Stimulated activated naive CD8-positive, alpha-beta T cell treated with anti-CD3 and anti-CD28 coated beads, Interleukin-15, Interleukin-2, amounts not matched to agents 100 ng/mL and 50 ng/mL, for 24 hours (primary cell): ENCODE results near the gene HP1BP3.

Experiments
- H3K27ac Mint-ChIP-seq: one replicate; pipeline ENCODE4 v1.8.0; 2021; ENCODE audit warnings: mild to moderate bottlenecking, mixed read lengths
- H3K27me3 Mint-ChIP-seq: one replicate; pipeline ENCODE4 v1.8.0; 2021; ENCODE audit warnings: mixed read lengths
- H3K36me3 Mint-ChIP-seq: one replicate; pipeline ENCODE4 v1.8.0; 2021; ENCODE audit warnings: low read depth, mixed read lengths
- H3K4me1 Mint-ChIP-seq: one replicate; pipeline ENCODE4 v1.8.0; 2021; ENCODE audit warnings: low read depth, mixed read lengths
- H3K4me3 Mint-ChIP-seq: one replicate; pipeline ENCODE4 v1.8.0; 2021; ENCODE audit warnings: mild to moderate bottlenecking, mixed read lengths
- H3K9me3 Mint-ChIP-seq: one replicate; pipeline ENCODE4 v1.8.0; 2021; ENCODE audit warnings: mixed read lengths

Gene HP1BP3

DNA sequence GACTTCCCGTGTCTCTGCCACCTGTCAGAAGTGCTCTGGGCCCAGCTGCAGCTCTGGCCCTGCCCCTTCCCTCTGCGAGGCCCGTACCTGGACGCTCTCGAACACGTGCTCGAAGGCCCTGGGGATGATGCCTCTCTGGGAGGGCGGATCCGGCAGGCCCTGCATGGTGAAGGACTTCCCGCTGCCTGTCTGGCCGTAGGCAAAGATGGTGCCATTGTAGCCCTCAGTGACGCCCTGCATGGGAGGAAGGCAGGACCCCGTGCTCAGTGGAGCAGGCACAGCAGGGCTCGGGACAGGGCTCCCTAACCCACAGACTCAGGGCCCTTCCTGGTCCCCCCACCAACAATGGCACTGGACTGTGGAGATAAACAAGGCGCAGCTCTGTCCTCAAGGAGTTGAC is 71.7 kb downstream of the HP1BP3 start:
- Mint-ChIP-seq H3K27me3 (peaks cover 28% of the 10 kb centered on the region), H3K4me3 (no peak overlapping the region), H3K4me1 (peaks cover 4% of the 10 kb centered on the region), H3K27ac (no peak overlapping the region), H3K9me3 (no peaks in the 10 kb centered on the region), H3K36me3 (no peaks in the 10 kb centered on the region)

DNA sequence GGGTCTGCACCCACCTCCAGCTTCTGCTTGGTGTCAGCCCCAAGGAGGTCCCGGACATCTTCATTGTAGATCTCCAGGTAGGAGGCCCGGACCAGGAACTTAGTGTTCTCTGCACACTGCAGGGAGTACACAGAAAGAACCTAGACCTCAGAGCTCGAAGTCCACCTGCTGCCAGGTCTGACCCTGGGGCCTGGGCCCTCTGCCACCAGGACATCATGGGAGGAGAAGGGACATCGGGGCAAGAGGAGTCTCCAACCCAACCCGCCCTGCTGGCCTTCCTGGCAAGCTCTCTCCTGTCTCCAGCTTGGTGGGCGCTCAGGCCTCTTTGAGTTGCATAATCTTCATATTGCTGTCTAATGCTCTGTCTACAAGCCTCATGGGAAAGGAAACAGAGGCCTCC is 73.7 kb downstream of the HP1BP3 start:
- Mint-ChIP-seq H3K27me3 (peaks cover 23% of the 10 kb centered on the region), H3K4me1 (peaks cover 4% of the 10 kb centered on the region), H3K9me3 (no peaks in the 10 kb centered on the region), H3K27ac (no peak overlapping the region), H3K4me3 (no peak overlapping the region), H3K36me3 (no peaks in the 10 kb centered on the region)

DNA sequence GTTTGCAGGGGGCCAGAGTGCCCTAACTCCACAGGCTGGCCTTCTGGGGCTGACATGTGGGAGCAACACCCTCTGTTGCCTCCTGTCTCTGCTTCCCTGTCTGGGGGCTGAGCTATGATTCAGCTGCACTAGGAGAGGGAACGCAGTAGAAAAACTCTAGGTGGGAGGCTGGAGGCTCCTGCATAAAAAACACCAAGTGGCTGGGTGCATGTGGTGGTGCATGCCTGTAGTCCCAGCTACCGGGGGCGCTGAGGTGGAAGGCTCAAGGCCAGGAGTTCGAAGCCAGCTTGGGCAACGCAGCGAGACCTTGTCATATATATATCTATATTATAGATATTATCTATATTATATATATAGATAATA is 74.9 kb downstream of the HP1BP3 start:
- no peak overlapping the region for H3K4me3 Mint-ChIP-seq
- no peaks in the 10 kb centered on the region for H3K9me3 Mint-ChIP-seq
- no peak overlapping the region for H3K27ac Mint-ChIP-seq
- peaks cover 20% of the 10 kb centered on the region for H3K27me3 Mint-ChIP-seq
- peaks cover 4% of the 10 kb centered on the region for H3K4me1 Mint-ChIP-seq
- H3K36me3 Mint-ChIP-seq = no peaks in the 10 kb centered on the region

DNA sequence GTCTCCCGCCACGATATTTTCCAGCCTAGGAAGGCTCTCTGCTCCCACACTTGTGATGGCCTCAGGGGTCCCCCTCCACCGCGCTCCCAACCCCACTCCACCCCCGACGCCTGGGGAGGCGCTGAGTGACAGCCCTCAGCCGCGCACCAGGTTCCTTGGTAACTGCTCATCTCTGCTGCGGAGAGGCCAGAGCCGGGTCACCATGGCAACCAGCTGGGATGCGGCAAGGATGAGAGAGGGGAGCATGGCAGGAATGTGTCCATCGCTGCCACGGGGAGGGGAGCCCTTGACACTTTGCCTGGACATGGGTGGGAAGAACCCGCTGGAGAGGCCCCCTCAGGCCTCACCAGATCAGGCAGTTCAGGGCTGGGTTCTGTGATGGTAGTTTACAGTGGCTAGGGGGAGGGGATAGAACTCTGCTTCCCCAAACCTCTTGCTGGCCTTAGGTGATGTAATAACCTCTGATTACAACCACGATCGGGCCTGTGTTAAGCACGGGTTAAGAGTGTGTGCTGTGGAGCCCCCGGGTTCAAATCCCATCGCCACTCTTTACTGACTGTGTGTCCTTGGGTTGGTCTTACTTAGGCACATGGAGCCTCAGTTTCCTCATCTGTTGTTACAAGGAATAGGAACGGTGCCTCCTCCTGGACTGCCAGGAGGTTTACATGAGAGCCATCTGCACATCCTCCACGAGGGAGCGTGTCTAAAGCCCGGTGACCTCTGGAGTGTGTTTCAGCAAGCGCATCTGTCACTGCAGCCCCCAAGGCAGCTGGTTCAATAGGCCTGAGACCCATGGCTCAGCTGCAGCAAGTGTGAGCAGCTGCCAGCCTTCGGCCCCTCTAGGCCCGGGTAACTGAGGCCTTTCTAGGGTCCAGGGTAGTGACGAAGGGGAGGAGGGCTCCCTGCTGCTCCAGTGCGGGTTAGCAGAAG is 75.6 kb downstream of the HP1BP3 start:
- H3K27me3 Mint-ChIP-seq = peaks cover 15% of the 10 kb centered on the region
- no peaks in the 10 kb centered on the region for H3K36me3 Mint-ChIP-seq
- no peak overlapping the region for H3K27ac Mint-ChIP-seq
- H3K9me3 Mint-ChIP-seq = no peaks in the 10 kb centered on the region
- no peak overlapping the region for H3K4me3 Mint-ChIP-seq
- no peaks in the 10 kb centered on the region for H3K4me1 Mint-ChIP-seq

DNA sequence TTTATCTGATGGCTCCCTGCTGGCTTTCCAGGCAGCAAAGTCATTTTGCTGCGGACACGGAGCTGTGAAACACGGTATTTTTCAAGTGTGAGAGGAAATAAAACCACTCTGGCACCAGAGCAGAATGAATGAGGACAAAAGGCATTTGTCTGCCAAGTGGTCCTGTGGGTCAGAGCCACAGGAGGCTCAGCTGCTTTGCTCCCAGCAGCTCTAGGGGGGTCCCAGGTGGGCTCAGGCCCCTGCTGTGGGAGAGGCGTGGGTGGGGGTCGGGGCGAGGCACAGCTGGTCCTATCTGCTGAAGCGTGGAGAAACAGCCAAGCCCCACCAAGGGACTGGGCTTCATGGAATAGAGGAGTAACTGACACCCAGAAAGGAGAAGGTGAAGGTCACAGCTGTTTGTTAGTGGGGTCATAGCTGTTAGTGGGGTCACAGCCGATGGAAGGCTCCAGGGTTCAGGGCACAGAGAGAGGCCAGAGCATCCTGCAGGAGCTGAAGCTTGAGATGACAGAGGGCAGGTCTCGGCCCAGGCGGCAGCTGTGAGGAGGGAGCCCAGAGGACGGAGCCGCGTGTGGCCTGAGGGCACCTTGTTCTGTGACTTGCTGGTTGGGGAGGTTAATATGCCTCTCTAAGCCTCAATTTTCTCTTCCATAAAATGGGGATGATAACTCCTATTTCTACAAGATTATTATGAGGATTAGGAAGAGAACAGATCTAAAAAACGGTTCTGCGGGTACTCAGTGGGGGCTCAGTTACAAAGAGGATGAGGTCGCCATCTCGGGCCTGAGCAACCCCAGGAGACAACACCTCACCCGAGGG is 76.4 kb downstream of the HP1BP3 start:
- H3K4me3 Mint-ChIP-seq = no peak overlapping the region
- no peaks in the 10 kb centered on the region for H3K9me3 Mint-ChIP-seq
- peaks cover 9% of the 10 kb centered on the region for H3K27me3 Mint-ChIP-seq
- H3K27ac Mint-ChIP-seq = no peak overlapping the region
- no peaks in the 10 kb centered on the region for H3K4me1 Mint-ChIP-seq
- H3K36me3 Mint-ChIP-seq = no peaks in the 10 kb centered on the region

DNA sequence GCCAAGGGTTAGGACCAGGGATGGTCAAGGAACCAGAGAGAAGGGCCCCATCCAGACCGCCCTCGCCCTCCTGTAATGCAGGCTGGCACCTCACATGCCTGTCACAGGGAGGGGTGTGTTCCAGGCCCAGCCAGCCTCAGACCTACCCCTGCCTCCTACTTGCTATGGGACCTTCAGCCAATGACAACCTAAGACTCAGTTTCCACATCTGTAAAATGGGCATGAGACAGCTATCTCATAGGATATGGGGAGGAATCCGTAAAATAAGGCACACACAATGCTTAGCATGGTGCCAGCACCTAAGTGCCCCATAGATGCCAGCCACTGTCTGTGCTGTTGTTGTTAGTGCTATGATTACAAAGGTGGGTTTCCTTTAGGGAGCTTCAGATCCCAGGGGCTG is 77.2 kb downstream of the HP1BP3 start:
- Mint-ChIP-seq H3K27ac (no peak overlapping the region), H3K9me3 (no peaks in the 10 kb centered on the region), H3K36me3 (no peaks in the 10 kb centered on the region), H3K27me3 (peaks cover 1% of the 10 kb centered on the region), H3K4me3 (no peak overlapping the region), H3K4me1 (no peaks in the 10 kb centered on the region)

DNA sequence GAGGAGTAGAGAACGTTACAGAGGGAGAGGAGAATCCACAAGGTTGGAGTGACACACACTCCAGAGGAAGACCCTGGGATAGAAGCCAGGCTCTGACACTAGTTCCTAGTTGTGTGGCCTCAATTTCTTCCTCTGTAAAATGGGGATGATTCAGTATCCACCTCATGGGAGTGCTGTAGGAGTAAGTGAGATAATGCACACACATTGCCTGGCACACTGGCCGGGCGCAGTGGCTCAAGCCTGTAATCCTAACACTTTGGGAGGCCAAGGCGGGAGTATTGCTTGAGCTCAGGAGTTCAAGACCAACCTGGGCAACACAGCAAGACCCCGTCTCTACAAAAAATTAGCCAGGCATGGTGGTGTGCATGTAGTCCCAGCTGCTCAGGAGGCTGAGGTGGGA is 78.2 kb downstream of the HP1BP3 start:
- Mint-ChIP-seq H3K36me3 (no peaks in the 10 kb centered on the region), H3K4me3 (no peak overlapping the region)

DNA sequence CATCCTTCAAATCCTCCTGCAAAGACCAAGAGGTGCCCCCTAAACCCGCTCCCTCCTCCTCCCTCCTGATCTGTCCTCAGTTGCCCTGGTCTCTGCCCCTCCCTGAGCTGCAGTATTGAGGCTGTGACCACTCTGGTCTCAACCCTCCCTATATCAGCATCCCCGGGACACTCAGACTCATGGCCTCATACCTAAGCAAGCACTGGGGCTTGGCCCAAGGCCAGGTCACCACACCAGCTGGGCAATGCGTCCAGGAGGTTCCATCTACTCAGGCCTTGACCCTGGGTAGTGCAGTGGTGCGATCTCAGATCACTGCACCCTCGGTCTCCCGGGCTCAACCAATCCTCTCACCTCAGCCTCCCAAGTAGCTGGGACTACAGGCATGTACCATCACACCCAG is 79.0 kb downstream of the HP1BP3 start:
- Mint-ChIP-seq H3K4me1 (no peaks in the 10 kb centered on the region), H3K4me3 (no peak overlapping the region)

More for the DNA sequence above, 78.2 kb downstream of the HP1BP3 start:
- Mint-ChIP-seq H3K9me3 (no peaks in the 10 kb centered on the region), H3K4me1 (no peaks in the 10 kb centered on the region), H3K27me3 (no peaks in the 10 kb centered on the region), H3K27ac (no peak overlapping the region)

DNA sequence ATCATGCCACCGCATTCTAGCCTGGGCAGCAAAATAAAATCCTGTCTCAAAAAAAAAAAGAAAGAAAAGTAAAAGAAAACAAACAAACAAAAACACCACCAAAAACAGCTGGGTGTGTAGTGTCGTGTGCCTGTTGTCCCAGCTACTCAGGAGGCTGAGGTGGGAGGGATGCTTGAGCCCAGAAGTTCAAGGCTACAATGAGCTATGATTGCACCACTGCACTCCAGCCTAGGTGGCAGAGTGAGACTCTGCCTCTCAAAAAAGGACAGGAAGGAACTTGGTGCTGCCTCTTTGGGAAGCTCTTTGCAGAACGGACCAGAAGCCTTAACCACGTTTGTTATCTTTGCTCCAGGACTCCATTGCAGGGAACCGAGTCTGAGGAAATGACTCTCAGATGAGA is 80.3 kb downstream of the HP1BP3 start:
- Mint-ChIP-seq H3K4me1 (no peaks in the 10 kb centered on the region), H3K36me3 (no peaks in the 10 kb centered on the region), H3K4me3 (no peak overlapping the region), H3K9me3 (no peaks in the 10 kb centered on the region), H3K27me3 (peaks cover 6% of the 10 kb centered on the region), H3K27ac (no peak overlapping the region)

More for the DNA sequence above, 79.0 kb downstream of the HP1BP3 start:
- H3K27me3 Mint-ChIP-seq = peaks cover 4% of the 10 kb centered on the region
- H3K27ac Mint-ChIP-seq = no peak overlapping the region
- no peaks in the 10 kb centered on the region for H3K36me3 Mint-ChIP-seq
- no peaks in the 10 kb centered on the region for H3K9me3 Mint-ChIP-seq

DNA sequence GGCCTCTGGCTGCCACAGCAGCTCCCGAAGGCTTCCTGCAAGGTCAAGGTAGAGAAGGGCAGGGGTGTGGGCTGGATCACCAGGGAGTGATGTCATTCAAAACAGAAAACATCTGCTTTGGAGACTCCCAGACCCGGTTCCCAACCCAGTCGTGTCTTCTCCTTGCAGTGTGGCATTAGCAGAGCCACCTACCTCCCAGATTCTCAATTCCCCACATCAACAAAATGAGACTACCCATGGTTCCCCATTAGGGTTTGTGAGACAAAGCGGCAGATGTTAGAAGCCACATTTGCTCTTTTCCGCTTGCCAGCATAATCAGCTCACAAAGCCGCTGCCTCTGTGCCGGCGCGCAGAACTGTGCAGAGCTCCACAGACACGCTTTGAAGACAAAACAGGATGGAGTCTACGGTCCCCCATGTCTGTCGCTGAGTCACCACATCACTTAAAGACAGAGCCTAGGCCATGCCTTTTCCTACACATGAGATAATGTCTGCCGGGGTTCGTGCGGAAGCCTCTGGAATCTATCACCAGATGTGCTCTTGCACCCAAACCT is 81.8 kb downstream of the HP1BP3 start:
- no peaks in the 10 kb centered on the region for H3K36me3 Mint-ChIP-seq
- no peaks in the 10 kb centered on the region for H3K9me3 Mint-ChIP-seq
- no peaks in the 10 kb centered on the region for H3K4me1 Mint-ChIP-seq
- H3K27me3 Mint-ChIP-seq = peaks cover 6% of the 10 kb centered on the region
- H3K4me3 Mint-ChIP-seq = no peak overlapping the region
- no peak overlapping the region for H3K27ac Mint-ChIP-seq

DNA sequence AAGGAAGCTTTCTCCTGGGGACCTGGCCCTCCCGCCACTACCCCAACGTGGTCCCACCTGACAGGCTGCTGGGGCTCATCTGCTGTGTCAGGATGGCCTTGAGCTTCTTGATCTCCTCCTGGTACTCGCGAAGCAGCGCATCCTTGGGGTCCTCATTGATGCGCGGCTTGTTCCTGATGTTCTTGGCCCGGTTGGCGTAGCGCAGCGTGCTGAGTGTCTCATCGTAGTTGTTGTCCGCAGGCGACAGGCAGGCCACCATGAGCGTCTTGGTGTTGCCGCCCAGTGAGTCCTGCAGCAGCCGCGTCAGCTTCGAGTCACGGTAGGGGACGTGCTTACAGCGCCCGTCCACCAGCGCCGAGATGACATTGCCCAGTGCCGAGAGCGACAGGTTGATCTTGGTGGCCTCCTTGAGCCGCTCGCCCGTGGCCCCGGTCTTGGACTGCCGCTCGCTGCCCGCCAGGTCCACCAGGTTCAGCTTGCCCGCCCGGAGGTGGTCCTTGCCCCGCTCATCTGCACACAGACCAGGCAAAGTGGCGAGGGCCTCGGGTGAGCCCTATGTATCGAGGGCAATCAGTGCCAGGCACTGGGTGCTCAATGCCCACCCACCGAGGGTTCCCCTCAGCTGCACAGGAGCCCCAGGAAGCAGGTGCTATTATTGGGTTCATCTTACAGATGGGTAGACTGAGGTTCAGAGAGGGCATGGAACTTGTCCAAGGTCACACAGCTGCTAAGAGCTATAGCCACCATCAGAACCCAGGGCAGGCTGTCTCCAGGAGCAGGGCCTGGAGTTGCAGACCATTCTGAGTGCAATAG is 82.5 kb downstream of the HP1BP3 start:
- no peaks in the 10 kb centered on the region for H3K9me3 Mint-ChIP-seq
- H3K4me1 Mint-ChIP-seq = no peaks in the 10 kb centered on the region
- no peak overlapping the region for H3K27ac Mint-ChIP-seq
- no peaks in the 10 kb centered on the region for H3K36me3 Mint-ChIP-seq
- no peak overlapping the region for H3K4me3 Mint-ChIP-seq
- peaks cover 6% of the 10 kb centered on the region for H3K27me3 Mint-ChIP-seq

DNA sequence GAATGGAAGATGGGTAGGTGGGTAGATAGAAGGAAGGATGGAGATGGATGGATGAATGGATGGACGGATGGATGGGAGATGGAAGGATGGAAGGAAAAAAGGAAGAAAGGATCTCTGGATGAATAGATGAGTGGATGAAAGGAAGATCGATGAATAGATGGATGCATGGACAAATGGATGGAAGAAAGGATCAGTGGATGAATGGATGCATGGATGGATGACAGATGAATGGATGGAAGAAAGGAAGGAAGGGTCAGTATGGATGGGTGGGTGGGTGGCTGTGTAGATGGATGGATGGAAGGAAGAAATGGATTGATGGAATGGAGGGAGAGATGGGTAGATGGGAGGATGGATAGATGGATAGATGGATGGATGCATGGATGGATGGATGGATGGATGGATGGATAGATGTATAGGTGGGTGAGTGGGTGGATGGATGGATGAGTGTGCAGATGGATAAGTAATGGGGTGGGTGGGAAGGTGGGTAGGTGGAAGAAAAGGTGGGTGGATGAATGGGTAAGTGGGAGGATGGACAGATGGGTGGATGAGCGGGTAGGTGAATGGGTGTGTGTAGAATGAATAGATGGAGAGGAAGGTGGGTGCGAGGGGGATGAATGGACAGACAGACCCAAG is 83.9 kb downstream of the HP1BP3 start:
- Mint-ChIP-seq H3K4me1 (no peaks in the 10 kb centered on the region), H3K27me3 (peaks cover 6% of the 10 kb centered on the region), H3K27ac (no peak overlapping the region), H3K36me3 (no peaks in the 10 kb centered on the region), H3K9me3 (no peaks in the 10 kb centered on the region), H3K4me3 (no peak overlapping the region)

DNA sequence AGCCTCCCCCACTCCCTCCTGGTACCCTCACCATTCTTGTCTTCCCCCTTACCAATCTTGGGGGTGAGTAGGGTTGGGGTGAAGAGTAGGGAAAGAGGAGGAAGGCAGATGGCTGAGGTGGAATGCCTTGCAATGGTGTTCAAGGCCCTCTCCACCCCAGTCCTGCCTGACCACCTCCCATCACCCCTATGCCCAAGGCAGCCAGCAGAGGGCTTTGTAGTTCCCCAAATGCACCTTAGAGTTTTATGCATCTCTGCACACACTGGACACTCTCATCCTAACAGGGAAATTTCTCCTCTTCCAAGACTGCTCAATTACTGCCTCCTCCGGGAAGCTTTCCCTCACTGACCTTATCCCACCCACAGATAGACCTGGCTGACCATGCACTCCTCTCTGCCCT is 84.7 kb downstream of the HP1BP3 start:
- H3K27ac Mint-ChIP-seq = no peak overlapping the region
- H3K36me3 Mint-ChIP-seq = no peaks in the 10 kb centered on the region
- no peaks in the 10 kb centered on the region for H3K9me3 Mint-ChIP-seq
- H3K4me1 Mint-ChIP-seq = no peaks in the 10 kb centered on the region
- peaks cover 6% of the 10 kb centered on the region for H3K27me3 Mint-ChIP-seq
- no peak overlapping the region for H3K4me3 Mint-ChIP-seq

DNA sequence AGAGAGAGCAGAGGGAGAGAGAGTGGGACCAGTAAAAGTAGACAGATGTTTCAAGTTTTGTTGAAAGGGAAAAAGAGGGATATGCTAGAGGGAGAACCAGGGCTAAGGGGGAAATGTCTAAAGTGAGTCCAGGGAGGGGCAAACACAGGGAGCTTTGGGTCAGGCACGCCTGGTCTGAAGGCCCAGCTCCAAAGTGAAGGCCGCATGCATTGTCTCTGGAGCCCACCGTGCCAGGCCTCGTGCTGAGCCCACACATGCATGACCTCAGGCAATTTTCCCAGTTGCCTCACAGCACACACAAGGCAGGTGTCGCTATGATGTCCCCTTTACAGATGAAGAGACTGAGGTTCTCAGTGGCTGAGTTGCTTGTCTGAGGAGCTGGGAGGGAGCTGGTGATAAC is 85.3 kb downstream of the HP1BP3 start:
- Mint-ChIP-seq H3K4me1 (no peaks in the 10 kb centered on the region), H3K9me3 (no peaks in the 10 kb centered on the region), H3K27me3 (peaks cover 6% of the 10 kb centered on the region), H3K4me3 (no peak overlapping the region), H3K27ac (no peak overlapping the region), H3K36me3 (no peaks in the 10 kb centered on the region)
